HG03060 (cell line): ENCODE data around the gene TXNDC16.
"Not testable (repeated sequence)": the region's sequence is repeated elsewhere in the genome, so short reads cannot be mapped to it uniquely, and the experiment has no call there.

Experiments used
- ATAC-seq: cut with Tn5 transposase; IDR thresholded peaks from one replicate; pipeline ENCODE4 v1.9.1; 2021; ENCODE audit warnings: low read depth, moderate number of reproducible peaks; ENCODE audit not compliant: unreplicated experiment

TXNDC16 gene

DNA sequence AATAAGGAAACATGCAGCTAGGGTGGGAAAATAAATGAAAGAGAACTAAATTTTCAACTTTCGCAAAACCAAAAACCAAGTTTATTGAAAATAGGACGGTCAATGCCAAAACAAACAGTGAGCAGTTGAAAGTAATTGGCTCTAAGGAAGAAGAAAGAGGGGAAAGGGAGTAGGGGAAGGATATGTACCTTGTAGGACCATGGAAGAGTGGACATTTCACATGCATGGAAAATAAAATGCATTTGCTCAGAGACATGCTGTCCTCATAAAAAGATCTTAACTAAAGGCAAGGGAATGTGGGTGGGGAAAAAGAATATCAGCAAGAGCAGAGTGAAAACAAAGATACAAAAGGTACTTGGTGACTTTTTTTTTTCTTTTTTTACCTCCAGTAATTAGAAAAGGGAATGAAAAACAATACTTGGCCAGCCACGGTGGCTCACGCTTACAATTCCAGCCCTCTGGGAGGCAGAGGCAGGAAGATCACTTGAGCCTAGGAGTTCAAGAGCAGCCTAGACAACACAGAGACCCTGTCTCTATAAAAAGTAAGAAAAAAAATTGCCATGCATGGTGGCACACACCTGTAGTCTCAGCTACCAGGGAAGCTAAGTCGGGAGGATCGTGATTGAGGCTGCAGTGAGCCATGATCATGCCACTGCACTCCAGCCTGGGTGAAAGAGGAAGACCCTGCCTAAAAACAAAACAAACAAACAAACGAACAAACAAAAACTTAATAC is 6.6 kb downstream of the TXNDC16 start:
- ATAC-seq: no peak

DNA sequence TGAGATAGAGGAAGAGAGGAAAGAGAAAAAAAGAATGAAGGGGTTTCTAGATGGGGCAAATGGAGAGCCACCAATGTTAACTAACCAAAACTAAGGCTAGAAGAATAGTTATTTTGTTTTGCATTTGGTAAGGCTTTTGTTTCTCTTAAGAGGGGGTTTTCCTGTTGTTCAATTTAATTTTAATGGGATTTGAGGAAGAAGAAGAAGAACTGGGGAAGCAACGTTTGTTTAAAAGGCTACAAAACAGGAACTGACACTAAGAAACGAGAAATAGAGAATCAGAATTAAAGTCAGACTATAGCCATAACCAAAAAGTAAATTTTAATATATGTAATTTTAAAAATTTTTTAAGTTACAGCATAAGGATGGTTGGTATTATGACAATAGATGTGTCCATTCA is 13.7 kb downstream of the TXNDC16 start:
- no peak for ATAC-seq

DNA sequence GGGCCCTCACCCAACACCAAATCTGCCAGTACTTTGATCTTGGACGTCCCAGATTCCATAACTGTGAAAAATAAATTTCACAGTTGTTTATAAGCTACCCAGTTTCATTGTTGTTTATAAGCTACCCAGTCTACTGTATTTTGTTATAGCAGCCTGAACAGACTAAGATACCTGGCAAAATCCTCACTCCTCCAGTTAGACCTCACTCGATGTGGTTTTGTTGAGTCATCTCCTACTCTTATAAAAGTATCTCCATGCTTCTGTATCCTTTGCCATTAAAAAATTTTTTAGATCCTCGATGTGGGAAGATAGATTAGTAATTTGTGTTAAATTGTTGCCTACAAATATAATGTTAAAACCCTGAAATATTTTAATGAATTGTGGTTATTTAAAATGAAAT is 16.0 kb downstream of the TXNDC16 start:
- no peak for ATAC-seq

DNA sequence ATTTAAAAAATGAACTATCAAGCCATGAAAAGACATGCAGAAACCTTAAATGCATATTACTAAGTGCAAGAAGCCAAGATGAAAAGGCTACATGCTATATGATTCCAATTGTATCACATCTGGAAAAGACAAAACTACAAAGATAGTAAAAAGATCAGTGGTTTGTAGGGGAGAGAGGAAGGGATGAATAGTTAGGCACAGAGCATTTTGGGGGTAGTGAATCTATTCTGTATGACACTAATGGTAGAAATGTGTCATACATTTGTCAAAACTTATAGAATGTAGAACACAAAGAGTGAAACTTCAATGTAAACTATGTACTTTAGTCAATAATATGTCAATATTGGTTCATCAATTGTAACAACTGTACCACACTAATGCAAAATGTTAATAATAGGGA is 20.8 kb downstream of the TXNDC16 start:
- no peak for ATAC-seq

DNA sequence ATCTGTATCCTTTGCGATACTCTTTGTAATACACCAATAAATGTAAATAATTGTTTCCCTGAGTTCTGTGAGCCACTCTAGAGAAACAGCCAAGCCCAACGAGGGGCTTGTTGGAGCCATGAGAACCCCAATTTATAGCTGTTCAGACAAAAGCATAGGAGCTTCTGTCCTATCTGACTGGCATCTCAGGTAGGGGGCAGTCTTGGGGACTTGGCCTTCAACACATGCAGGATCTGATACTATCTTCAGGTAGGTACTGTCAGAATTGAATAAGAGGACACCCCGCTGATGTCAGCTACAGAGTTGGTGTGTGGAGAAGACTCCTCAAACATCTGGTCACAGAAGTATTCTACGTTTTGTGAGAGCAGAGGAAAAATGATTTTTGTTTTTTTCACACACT is 25.3 kb downstream of the TXNDC16 start:
- no peak for ATAC-seq

DNA sequence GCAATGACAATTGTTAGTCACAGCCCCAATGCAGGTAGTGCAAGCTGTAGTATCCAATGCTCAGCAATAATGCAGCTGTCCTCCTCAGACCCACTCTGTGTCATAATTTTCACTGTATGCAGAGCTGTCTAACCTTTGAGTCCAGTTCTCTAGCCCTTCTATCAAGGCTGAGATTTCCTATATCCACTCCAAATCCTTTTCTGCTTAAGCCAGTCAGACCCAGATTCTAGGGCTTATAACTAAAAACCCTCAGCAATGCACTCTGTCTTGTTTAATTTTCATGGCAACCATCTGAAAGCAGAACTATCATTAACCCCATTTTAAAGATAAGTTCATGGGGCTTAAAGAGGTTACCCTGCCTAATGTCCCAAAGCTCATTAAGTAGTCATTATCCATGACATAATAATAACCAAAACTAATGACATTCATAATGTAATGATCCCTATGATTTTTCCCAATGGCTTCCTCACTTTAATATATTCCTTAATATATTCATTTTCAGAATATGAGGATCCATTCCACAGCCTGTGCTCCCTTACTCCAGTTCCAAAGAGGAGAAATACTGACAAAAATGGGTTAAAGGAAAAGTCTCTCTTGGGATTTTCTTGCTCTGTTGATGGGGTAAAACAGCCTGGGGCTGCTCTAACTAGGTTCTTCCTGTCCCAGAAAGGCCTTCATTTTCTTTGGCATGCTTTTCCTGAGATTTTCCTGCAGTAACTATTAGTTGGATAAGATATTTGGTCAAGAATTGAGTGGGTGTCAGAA is 29.5 kb downstream of the TXNDC16 start:
- ATAC-seq: no peak

DNA sequence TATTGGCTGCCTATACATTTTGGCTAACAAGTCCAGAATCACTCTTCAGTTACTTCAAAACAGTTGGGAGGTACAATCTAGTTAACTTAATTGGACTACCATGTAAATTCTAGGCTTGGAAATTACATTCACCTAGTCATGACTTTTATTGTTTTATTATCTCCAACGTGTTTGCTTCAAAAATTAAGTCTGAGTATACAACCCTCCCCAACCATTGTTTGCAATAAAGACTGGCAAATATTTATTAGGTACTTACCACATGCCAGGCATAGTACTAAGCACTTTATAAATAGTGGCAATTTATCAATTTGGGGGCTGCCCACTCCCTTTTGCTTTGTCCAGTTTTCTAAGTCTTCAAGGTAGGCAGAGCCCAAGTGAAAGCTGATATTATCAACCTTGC is 30.3 kb downstream of the TXNDC16 start:
- no peak for ATAC-seq

DNA sequence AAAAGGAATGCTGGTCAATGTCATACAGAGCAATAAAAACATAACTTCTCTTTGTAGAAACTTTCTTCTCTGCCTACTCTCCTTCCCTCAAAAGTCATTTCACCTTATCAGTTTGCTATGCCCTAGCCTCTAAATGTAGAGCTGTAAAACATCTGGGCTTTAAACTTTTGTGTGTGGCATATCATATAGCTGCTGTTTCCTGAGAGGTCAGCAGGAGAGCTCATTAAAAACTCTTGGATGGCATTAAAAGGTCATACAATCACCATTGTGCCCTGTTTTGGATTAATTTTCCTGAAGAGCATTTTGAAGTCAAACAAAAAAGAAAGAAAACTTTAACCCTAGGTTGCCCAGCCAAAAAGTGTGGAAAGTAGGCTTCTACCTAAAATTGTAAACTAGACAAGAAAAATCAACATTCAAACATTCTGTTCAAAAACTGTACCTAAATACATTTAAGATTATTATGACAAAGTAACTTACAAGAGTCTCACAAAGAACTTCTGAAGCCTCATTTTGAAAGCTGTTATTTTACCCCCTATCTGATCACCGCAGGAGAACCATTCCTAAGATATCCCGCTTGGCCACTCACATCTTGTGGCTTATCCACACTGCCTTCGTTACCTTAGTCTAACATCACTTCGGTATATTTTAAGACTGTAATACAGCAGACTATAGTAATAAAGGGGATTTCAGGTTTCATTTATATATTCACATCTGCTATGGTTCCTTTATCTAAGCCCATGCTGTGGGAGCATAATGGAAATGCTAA is 38.1 kb downstream of the TXNDC16 start:
- no peak for ATAC-seq

DNA sequence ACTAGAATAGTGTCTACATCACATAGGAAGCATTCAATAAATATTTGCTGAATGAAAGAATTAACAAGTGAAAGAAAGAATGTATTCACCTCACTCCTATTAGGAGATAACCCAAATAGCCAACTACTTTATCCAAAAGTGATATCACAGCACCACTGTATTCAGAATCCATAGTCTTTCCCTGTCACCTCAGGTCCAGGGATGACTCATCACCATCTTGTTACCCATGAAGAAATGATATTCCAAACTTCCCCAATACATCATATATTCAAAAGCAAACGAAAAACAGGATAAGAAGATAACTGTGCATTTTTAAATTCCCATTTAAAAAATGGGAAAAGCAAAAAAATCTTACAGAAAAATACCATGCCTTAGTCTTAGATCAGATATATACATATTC is 39.1 kb downstream of the TXNDC16 start:
- no peak for ATAC-seq

DNA sequence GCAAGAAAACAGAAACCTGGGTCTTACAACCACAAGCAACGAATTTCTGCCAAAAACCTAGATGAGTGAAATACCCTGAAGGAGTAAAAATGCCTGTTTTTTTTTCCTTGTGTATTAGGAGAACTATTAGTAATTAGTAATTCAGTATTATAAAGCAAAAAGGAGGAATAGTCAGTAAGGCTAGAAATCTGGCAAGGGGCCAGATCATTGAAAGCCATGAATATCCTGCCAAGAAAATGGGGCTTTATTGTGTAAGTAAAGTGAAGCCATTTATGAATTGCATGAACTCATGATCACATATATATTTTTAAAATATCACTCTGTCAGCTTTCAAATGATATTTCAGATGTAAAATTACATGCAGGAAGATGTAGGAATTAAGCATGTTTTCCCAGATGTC is 57.9 kb downstream of the TXNDC16 start:
- no peak for ATAC-seq

DNA sequence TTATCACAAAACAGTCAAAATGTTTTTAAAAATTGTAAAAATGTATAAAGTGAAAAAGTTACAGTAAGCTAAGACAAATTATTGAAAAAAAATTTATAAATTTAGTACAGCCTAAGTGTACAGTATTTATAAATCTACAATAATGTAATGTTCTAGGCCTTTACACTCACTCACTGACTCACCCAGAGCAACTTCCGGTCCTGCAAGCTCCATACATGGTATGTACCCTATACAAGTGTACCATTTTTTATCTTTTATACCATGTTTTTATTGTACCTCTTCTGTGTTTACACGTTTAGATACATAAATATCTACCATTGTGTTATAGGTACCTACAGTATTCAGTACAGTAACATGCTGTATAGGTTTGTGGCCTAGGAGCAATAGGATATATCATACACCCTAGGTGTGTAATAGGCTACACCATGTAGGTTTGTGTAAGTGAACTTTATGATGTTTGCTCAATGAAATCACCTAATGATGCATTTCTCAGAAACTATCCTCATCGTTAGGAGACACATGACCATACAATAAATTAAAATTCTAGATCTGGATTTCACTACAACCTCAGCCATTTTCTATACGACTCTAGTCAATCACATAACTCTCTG is 66.8 kb downstream of the TXNDC16 start:
- ATAC-seq: no peak

DNA sequence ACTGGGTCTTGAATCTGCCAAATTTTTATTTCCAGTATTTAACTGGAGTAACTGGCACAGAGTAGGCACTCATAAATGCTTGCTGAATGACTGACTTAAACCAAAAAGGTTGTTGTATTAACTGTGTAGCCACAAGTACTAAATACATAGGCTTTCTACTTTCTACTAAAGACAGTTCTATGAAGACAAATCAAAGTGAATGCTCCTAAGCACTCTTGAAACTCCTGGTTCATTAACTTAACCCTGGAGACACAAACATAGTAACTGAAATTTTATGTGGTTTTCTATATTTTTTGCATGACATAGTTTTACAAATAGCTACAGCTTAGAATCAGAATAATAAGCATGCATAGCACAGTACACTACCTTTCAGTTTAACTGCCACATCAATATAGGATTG is 70.4 kb downstream of the TXNDC16 start:
- no peak for ATAC-seq

DNA sequence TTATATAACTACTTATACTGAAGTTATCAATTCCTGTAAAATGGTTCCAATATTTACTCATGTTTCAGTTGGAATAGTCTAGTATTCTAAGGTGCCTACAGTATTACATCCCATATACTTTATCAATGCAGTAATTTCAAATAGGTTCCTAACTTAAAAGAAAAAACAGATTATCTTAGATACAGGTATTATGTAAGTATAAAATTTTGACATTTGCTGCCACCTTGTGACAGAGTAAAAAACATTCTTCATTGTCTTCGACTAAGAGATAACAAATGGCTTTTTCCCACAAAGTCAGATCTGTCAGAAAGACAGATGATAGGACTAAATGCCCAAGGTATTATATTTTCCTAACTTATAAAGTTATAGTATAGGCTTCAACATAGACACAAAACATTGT is 78.7 kb downstream of the TXNDC16 start:
- no peak for ATAC-seq

DNA sequence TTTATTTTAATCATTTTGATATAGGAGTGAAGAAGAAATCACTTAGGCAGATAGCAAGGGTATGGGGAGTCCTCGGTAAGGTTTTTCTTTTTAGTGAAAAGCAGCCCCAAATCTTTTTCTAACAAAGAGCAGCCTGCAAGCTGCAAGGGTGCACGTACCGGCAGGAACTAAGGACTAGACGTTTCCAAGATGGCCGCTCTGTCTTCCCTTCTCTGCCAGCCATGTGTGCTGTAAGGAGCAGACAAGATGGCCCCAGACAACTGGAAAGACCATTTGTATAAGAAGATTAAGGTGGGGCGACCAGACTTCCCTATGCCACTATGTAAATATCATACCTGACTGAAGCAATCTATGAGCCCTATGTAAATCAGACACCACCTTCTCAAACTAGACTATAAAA is 79.6 kb downstream of the TXNDC16 start:
- no peak for ATAC-seq

DNA sequence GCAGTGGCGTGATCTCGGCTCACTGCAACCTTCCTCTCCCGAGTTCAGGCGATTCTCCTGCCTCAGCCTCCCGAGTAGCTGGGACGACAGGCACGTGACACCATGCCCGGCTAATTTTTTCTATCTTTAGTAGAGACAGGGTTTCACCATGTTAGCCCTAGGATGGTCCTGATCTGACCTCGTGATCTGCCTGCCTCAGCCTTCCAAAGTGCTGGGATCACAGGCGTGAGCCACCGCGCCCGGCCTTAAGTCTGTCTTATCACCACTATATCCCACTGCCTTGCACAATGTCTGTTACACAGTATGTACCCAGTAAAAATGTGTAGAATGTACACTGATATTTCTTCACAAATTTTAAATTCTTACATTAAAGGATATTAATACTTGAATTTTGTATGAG is 80.1 kb downstream of the TXNDC16 start:
- not testable (repeated sequence) for ATAC-seq

DNA sequence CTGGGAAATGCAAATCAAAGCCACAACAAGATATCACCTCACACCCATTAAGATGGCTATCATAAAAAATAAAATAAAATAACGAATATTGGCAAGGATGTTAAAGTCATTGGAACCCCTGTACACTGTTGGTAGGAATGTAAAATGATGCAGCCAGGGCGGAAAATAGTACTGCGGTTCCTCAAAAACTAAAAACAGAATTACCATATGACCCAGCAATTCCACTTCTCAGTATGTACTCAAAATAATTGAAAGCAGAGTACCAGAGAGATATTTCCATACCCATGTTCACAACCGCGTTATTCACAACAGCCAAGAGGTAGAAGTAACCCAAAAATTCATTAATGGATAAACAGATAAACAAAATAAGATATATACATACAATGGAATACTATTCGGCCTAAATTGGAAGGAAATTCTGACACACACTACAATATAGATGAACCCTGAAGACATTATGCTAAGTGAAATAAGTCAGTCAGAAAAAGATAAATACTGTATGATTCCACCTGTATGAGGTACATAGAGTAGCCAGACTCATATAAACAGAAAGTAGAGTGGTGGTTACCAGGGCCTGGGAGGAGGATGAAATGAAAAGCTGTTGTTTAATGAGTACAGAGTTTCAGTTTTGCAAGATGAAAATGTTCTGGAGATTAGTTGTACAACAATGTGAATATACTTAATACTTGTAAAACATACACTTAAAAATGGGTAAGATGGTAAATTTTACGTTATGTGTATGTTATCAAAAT is 84.6 kb downstream of the TXNDC16 start:
- no peak for ATAC-seq

DNA sequence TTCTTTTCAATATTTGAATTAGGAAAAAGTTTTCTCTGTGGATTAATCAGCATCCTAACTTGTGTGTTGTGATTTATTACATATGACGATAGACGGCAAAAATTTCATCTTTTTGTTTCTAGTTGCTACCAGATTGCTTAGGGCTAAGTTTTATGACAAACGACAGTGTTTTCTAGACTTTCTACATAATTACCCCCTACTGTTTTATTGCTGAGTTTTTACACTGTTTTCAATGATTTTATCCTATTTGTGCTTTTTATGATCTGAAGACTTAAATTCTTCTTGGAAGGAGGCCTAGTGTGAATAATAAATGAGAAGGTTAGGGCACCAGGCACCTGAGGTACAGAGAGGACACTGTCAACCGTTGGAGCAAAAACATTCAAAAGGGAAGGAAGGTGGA is 88.1 kb downstream of the TXNDC16 start:
- ATAC-seq: no peak

DNA sequence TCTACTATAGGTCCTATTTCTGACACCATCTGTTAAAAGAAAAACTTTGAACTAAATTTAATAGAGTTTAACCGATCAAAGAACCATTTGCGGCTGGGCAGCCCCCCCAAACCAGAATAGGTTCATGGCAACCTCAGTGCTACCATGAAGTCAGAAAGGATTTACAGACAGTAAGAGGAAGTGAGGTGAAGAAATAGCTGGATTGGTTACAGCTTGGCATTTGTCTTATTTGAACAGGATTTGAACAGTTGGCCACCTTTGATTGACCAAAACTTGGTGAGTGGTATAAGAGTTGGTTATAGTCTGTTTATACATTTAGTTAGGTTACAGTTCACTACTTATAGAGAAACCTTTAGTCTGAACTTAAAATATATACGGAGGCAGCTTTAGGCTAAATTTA is 88.9 kb downstream of the TXNDC16 start:
- no peak for ATAC-seq

DNA sequence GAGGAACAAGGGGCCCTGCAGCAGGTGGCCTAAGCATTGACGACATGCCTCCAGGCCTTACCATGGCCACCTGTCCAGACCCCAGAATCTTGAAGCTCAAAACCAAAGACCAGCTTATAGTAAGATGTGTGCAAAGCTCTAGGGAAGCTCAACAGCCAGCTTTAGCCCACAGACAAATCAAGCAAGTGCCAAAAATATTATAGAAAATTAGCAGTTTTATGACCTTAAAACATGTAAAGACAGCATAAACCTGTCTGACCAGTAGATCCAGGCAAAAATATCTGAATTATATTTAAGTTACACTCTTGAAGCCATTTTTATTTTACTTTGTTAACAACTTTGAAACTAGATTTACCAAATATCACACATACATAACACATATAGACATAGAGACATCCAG is 90.6 kb downstream of the TXNDC16 start:
- ATAC-seq: no peak

DNA sequence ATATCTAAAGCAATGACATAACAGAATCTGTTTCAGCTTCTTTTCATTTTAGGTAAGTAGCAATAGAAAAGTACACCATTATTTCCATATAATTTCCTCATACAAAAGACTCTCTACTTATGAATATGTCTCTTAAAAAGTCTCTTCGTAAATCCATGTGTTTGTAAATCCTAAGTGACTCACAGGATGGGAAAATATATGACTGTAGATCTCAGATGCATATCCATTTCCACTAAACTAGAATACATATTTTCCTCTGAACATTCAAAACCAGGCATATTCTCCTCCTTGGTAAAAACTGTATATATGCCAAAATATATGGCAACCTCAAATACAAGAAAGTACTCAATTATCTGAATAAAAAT is 93.6 kb downstream of the TXNDC16 start:
- no peak for ATAC-seq
